ENCODE data around the gene CPT1C. TPM values are rescaled to one million over a fixed set of nuclear protein-coding genes. Genes with fewer than 3 reads are reported as not detected.

Gene CPT1C
- polyA plus RNA-seq, 1 donor: 8.2 TPM

GRCh38 chr19:49660338-49660961 is 30.5 kb upstream of the CPT1C start:
- DNase-seq (ENCODE audit: low read depth): no peak

GRCh38 chr19:49662011-49662410 is 28.9 kb upstream of the CPT1C start:
- no peak for DNase-seq (ENCODE audit: low read depth)

GRCh38 chr19:49663224-49663623 is 27.7 kb upstream of the CPT1C start:
- DNase-seq (ENCODE audit: low read depth): no peak

- no peak for DNase-seq (ENCODE audit: low read depth)
Measured at GRCh38 chr19:49664171-49665035, 26.5 kb upstream of the CPT1C start.

- DNase-seq (ENCODE audit: low read depth): no peak
Measured at GRCh38 chr19:49665036-49665350, 25.9 kb upstream of the CPT1C start.

- DNase-seq (ENCODE audit: low read depth): peak; percentile 94
Measured at GRCh38 chr19:49665351-49666119, 25.4 kb upstream of the CPT1C start, which contains the start of the genes BCL2L12 and IRF3. Gene BCL2L12, plus strand, starts transcription at chr19:49665933. Its CDS starts 760 bp downstream, at chr19:49666693. Gene IRF3, minus strand, starts transcription at chr19:49665857. Its CDS starts 1,019 bp downstream, at chr19:49664838.

GRCh38 chr19:49666120-49666444 is 24.8 kb upstream of the CPT1C start:
- DNase-seq (ENCODE audit: low read depth): no peak

- no peak for DNase-seq (ENCODE audit: low read depth)
Measured at GRCh38 chr19:49667473-49667872, 23.4 kb upstream of the CPT1C start.

GRCh38 chr19:49669516-49669915 is 21.4 kb upstream of the CPT1C start:
- DNase-seq (ENCODE audit: low read depth): no peak

- no peak for DNase-seq (ENCODE audit: low read depth)
Measured at GRCh38 chr19:49672131-49672919, 18.6 kb upstream of the CPT1C start.

GRCh38 chr19:49676136-49676783 is 14.7 kb upstream of the CPT1C start:
- peak; percentile 88 for DNase-seq (ENCODE audit: low read depth)

- peak; percentile 100 for DNase-seq (ENCODE audit: low read depth)
Measured at GRCh38 chr19:49676784-49677230, 14.1 kb upstream of the CPT1C start.

GRCh38 chr19:49677231-49677900 is 13.6 kb upstream of the CPT1C start, which contains the start of gene PRMT1:
Gene PRMT1, plus strand, starts transcription at chr19:49677271. Its CDS starts 10 bp downstream, at chr19:49677281.
- DNase-seq (ENCODE audit: low read depth): no peak

GRCh38 chr19:49677901-49678674 is 12.8 kb upstream of the CPT1C start:
- DNase-seq (ENCODE audit: low read depth): no peak

GRCh38 chr19:49678985-49679770 is 11.7 kb upstream of the CPT1C start:
- no peak for DNase-seq (ENCODE audit: low read depth)

- DNase-seq (ENCODE audit: low read depth): no peak
Measured at GRCh38 chr19:49679771-49680413, 11.0 kb upstream of the CPT1C start.

GRCh38 chr19:49680421-49681351 is 10.2 kb upstream of the CPT1C start:
- DNase-seq (ENCODE audit: low read depth): no peak
